Skeletal muscle satellite cell (primary cell): ENCODE measurements around the gene LAMB1.
"Not testable (repeated sequence)": the region's sequence is repeated elsewhere in the genome, so short reads cannot be mapped to it uniquely, and the experiment has no call there.

Experiments
- H3K27me3 ChIP-seq: 2 replicates; pipeline ENCODE4 v1.7.0; 2013; ENCODE audit warnings: low read length; ENCODE audit not compliant: control insufficient read depth, insufficient read depth
- H3K36me3 ChIP-seq: 2 replicates; pipeline ENCODE4 v1.7.0; 2013; ENCODE audit warnings: mild to moderate bottlenecking, control low read depth, low read length; ENCODE audit not compliant: insufficient read depth
- H3K4me1 ChIP-seq: 2 replicates; pipeline ENCODE4 v1.7.0; 2013; ENCODE audit warnings: low read length; ENCODE audit not compliant: control insufficient read depth, insufficient read depth
- H3K4me2 ChIP-seq: 2 replicates; pipeline ENCODE4 v1.7.0; 2013; ENCODE audit warnings: mild to moderate bottlenecking, low read length
- H3K4me3 ChIP-seq: 2 replicates; pipeline ENCODE4 v1.7.0; 2013; ENCODE audit warnings: low read length
- H3K9ac ChIP-seq: 2 replicates; pipeline ENCODE4 v1.7.0; 2013; ENCODE audit warnings: mild to moderate bottlenecking, low read depth, low read length, moderate library complexity
- H3K9me3 ChIP-seq: replicated peaks from 2 replicates; pipeline ENCODE4 v1.7.0; 2013; ENCODE audit warnings: mild to moderate bottlenecking, control low read depth, low read length

The LAMB1 gene

GRCh38 chr7:107900496-107901015 is 102.4 kb downstream of the LAMB1 start:
- H3K4me1 ChIP-seq = no peaks in the 10 kb centered on the region
- H3K4me2 ChIP-seq = no peak overlapping the region
- no peak overlapping the region for H3K4me3 ChIP-seq
- H3K36me3 ChIP-seq = peaks cover 25% of the 10 kb centered on the region
- no peaks in the 10 kb centered on the region for H3K9me3 ChIP-seq
- H3K27me3 ChIP-seq = no peaks in the 10 kb centered on the region
- no peak overlapping the region for H3K9ac ChIP-seq

- Histone ChIP-seq H3K9me3 (no peaks in the 10 kb centered on the region), H3K27me3 (no peaks in the 10 kb centered on the region), H3K4me3 (no peak overlapping the region), H3K9ac (no peak overlapping the region), H3K4me2 (no peak overlapping the region), H3K36me3 (peaks cover 36% of the 10 kb centered on the region), H3K4me1 (no peaks in the 10 kb centered on the region)
These were observed 103.9 kb downstream of the LAMB1 start for GRCh38 chr7:107898997-107899594.

GRCh38 chr7:107892367-107892741 is 110.6 kb downstream of the LAMB1 start:
- peaks cover 18% of the 10 kb centered on the region for H3K4me1 ChIP-seq
- H3K9ac ChIP-seq = peak overlapping the region; percentile 87
- peak overlapping the region; percentile 80 for H3K4me3 ChIP-seq

GRCh38 chr7:107891636-107892366 is 111.2 kb downstream of the LAMB1 start:
- Histone ChIP-seq H3K4me3 (peak overlapping the region; percentile 80), H3K9ac (peak overlapping the region; percentile 87), H3K9me3 (no peaks in the 10 kb centered on the region), H3K4me1 (peaks cover 18% of the 10 kb centered on the region), H3K27me3 (no peaks in the 10 kb centered on the region), H3K36me3 (peaks cover 23% of the 10 kb centered on the region), H3K4me2 (peak overlapping the region; percentile 85)

More at GRCh38 chr7:107892367-107892741, 110.6 kb downstream of the LAMB1 start:
- H3K36me3 ChIP-seq = peaks cover 23% of the 10 kb centered on the region
- not testable (repeated sequence) for H3K9me3 ChIP-seq, H3K27me3 ChIP-seq
- peak overlapping the region; percentile 85 for H3K4me2 ChIP-seq

GRCh38 chr7:107890962-107891635 is 111.9 kb downstream of the LAMB1 start, which contains the start of gene DLD:
TSS of gene DLD (plus strand) at chr7:107891183. CDS start at chr7:107891251, 68 bp downstream.
- Histone ChIP-seq H3K27me3 (peaks cover under 1% of the 10 kb centered on the region), H3K4me2 (peak within 1 kb of the TSS; percentile 85), H3K36me3 (peaks cover 21% of the 10 kb centered on the region), H3K9me3 (no peaks in the 10 kb centered on the region), H3K4me3 (peak within 1 kb of the TSS; percentile 80), H3K4me1 (peaks cover 18% of the 10 kb centered on the region), H3K9ac (peak within 1 kb of the TSS; percentile 87)

- Histone ChIP-seq H3K9ac (peak overlapping the region; percentile 87), H3K4me2 (peak overlapping the region; percentile 85), H3K27me3 (peaks cover 6% of the 10 kb centered on the region), H3K4me3 (peak overlapping the region; percentile 80), H3K36me3 (peaks cover 15% of the 10 kb centered on the region), H3K9me3 (no peaks in the 10 kb centered on the region), H3K4me1 (peaks cover 18% of the 10 kb centered on the region)
These were observed 112.4 kb downstream of the LAMB1 start for GRCh38 chr7:107890493-107890961.

GRCh38 chr7:107889992-107890391 is 113.0 kb downstream of the LAMB1 start:
- Histone ChIP-seq H3K4me2 (peak overlapping the region; percentile 85), H3K9me3 (no peaks in the 10 kb centered on the region), H3K4me1 (peaks cover 18% of the 10 kb centered on the region), H3K4me3 (no peak overlapping the region), H3K9ac (no peak overlapping the region), H3K36me3 (peaks cover 10% of the 10 kb centered on the region), H3K27me3 (peaks cover 10% of the 10 kb centered on the region)

DNA sequence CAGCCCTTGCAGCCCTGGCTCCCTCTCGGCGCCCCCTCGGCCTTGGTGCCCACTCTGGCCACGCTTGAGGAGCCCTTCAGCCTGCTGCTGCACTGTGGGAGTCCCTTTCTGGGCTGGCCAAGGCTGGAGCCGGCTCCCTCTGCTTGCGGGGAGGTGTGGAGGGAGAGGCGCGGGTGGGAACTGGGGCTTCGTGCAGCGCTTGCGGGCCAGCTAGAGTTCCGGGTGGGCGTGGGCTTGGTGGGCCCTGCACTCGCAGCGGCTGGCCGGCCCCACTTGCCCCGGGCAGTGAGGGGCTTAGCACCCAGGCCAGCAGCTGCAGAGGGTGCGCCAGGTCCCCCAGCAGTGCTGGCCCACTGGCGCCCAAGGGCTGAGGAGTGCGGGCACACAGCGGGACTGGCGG is 115.1 kb downstream of the LAMB1 start:
- peaks cover 26% of the 10 kb centered on the region for H3K27me3 ChIP-seq
- H3K4me3 ChIP-seq, H3K36me3 ChIP-seq: not testable (repeated sequence)

GRCh38 chr7:107884066-107884818 is 118.7 kb downstream of the LAMB1 start:
- Histone ChIP-seq H3K9me3 (no peaks in the 10 kb centered on the region), H3K4me1 (no peaks in the 10 kb centered on the region), H3K36me3 (no peaks in the 10 kb centered on the region), H3K9ac (no peak overlapping the region), H3K27me3 (peaks cover 41% of the 10 kb centered on the region), H3K4me2 (no peak overlapping the region), H3K4me3 (no peak overlapping the region)

More for the DNA sequence above, 115.1 kb downstream of the LAMB1 start:
- not testable (repeated sequence) for H3K4me2 ChIP-seq, H3K9ac ChIP-seq, H3K9me3 ChIP-seq
- peaks cover 12% of the 10 kb centered on the region for H3K4me1 ChIP-seq

DNA sequence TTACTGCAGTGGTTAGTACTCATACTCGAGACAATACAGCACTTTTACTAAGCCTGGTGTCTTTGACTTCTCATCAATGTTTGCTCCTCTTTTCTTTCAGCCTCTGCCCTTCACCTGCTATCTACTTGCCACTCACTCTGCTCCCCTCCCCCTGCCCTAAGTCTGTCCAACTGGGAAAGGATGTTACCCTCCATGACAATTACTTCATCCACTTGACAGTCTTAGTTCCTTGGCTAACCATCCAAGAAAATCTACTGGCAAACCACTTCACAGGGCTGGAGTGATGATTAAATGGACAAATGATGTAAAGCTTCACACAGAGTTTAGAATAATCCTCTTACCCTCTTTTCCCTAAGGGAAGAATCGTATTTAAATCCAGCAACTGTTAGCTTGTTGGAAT is 120.2 kb downstream of the LAMB1 start:
- Histone ChIP-seq H3K4me1 (no peaks in the 10 kb centered on the region), H3K9me3 (no peaks in the 10 kb centered on the region), H3K27me3 (peaks cover 41% of the 10 kb centered on the region), H3K4me3 (no peak overlapping the region), H3K9ac (no peak overlapping the region), H3K36me3 (no peaks in the 10 kb centered on the region), H3K4me2 (no peak overlapping the region)
